WERI-Rb-1 (cell line): ENCODE results near the gene PRKCH.

Experiments used
- DNase-seq: peaks from one replicate; pipeline ENCODE4 v3.0.0-alpha.2; 2020
- H3K27ac ChIP-seq: fragments of 250-450 bp; sonication (Bioruptor Pico); 2 replicates; pipeline ENCODE4 v1.5.1; 2020; ENCODE audit warnings: mild to moderate bottlenecking, moderate library complexity
- H3K27me3 ChIP-seq: fragments of 250-450 bp; sonication (Bioruptor Pico); 2 replicates; pipeline ENCODE4 v1.5.1; 2021; ENCODE audit warnings: mild to moderate bottlenecking, low read depth, moderate library complexity; ENCODE audit not compliant: insufficient read depth, severe bottlenecking
- H3K36me3 ChIP-seq: fragments of 250-450 bp; sonication (Bioruptor Pico); 2 replicates; pipeline ENCODE4 v1.5.1; 2020; ENCODE audit warnings: mild to moderate bottlenecking, moderate library complexity
- H3K4me3 ChIP-seq: 2 replicates; pipeline ENCODE4 v1.5.1; 2011; ENCODE audit warnings: low read depth, mild to moderate bottlenecking, control low read depth, low read length
- H3K9me3 ChIP-seq: fragments of 250-450 bp; sonication (Bioruptor Pico); 2 replicates; pipeline ENCODE4 v1.5.1; 2021; ENCODE audit warnings: mild to moderate bottlenecking, moderate library complexity; ENCODE audit not compliant: severe bottlenecking
- TF ChIP-seq, protein P1 (sequence below): IDR thresholded peaks from 2 replicates; pipeline ENCODE4 v1.5.1; 2011; ENCODE audit warnings: low read depth, mild to moderate bottlenecking, control low read depth, inconsistent platforms, low read length

Gene PRKCH

DNA sequence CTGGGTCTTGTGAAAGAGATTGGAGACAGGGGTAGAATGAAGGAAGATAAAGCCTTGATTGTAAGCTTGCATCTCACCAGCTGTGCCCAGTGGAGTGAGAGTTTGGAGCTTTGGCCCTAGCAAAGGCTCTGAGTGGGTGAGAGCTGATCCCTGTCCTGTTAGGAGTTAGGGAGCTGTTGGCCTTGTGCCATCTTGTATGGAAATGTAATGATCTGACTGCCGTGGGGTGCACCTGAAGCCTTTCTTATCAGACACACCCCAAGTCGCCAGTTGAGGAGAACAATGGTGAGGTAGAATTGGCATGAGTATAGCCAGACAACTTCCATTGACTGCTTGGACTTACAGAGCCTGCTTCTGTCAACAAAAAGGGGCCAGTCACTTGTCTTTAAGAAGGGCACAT lies 130.1 kb downstream of the PRKCH start:
- H3K27me3 ChIP-seq = no peaks in the 10 kb centered on the region
- TF ChIP-seq, protein P1, sequence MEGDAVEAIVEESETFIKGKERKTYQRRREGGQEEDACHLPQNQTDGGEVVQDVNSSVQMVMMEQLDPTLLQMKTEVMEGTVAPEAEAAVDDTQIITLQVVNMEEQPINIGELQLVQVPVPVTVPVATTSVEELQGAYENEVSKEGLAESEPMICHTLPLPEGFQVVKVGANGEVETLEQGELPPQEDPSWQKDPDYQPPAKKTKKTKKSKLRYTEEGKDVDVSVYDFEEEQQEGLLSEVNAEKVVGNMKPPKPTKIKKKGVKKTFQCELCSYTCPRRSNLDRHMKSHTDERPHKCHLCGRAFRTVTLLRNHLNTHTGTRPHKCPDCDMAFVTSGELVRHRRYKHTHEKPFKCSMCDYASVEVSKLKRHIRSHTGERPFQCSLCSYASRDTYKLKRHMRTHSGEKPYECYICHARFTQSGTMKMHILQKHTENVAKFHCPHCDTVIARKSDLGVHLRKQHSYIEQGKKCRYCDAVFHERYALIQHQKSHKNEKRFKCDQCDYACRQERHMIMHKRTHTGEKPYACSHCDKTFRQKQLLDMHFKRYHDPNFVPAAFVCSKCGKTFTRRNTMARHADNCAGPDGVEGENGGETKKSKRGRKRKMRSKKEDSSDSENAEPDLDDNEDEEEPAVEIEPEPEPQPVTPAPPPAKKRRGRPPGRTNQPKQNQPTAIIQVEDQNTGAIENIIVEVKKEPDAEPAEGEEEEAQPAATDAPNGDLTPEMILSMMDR = no peak

DNA sequence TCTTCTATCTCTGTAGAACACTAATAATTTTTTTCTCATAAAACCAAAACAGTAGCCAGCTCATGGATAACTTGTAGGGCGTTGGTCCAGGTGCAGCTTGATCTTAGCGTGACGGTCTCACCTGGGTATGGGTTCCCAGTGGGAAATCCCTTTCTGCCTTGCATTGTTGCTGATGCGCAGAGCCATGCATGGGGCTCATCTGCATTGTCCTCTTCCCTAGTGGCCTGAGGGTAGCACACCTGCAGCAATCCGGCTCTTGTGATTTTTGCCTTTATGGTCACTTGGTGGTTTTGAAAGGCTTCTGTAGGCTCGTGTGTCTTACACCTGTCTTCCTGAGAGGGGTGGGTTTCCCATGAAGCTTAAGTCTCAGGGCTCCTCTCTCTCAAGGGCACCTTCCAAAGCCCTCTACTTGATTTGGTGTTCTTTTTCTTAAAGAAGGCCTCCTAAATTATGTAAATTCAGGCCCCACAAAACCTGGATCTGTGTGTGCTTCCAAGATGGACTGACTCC lies 130.6 kb downstream of the PRKCH start:
- no peak overlapping the region for H3K4me3 ChIP-seq
- H3K27ac ChIP-seq = no peak overlapping the region
- H3K27me3 ChIP-seq = no peaks in the 10 kb centered on the region
- H3K36me3 ChIP-seq = no peaks in the 10 kb centered on the region
- no peaks in the 10 kb centered on the region for H3K9me3 ChIP-seq
- no peak for DNase-seq
- TF ChIP-seq, protein P1 = no peak

More for the DNA sequence above, 130.1 kb downstream of the PRKCH start:
- Histone ChIP-seq H3K36me3 (no peaks in the 10 kb centered on the region), H3K9me3 (no peaks in the 10 kb centered on the region), H3K4me3 (no peak overlapping the region), H3K27ac (no peak overlapping the region)
- DNase-seq = no peak

DNA sequence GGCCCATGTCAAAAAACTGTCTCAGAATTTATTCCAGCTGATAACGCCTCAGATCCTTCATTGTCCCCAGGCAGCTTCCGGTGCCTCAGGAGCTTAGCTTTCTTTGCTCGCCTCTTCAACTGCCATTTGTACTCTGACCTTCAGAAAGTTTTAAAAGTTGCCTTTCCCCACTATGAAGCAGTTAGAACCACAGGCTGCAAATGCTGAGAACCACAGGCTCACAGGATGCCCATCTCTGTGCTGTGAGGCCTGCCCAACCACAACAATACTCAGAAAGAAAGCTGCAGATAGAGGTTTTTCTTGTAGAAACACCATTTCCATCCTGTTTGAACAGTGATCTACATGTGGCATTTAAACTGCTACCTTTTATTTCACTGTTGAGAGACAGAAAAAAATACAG lies 131.1 kb downstream of the PRKCH start:
- Histone ChIP-seq H3K9me3 (no peaks in the 10 kb centered on the region), H3K27ac (no peak overlapping the region), H3K27me3 (no peaks in the 10 kb centered on the region), H3K4me3 (no peak overlapping the region), H3K36me3 (no peaks in the 10 kb centered on the region)
- DNase-seq = no peak
- TF ChIP-seq, protein P1 = no peak

DNA sequence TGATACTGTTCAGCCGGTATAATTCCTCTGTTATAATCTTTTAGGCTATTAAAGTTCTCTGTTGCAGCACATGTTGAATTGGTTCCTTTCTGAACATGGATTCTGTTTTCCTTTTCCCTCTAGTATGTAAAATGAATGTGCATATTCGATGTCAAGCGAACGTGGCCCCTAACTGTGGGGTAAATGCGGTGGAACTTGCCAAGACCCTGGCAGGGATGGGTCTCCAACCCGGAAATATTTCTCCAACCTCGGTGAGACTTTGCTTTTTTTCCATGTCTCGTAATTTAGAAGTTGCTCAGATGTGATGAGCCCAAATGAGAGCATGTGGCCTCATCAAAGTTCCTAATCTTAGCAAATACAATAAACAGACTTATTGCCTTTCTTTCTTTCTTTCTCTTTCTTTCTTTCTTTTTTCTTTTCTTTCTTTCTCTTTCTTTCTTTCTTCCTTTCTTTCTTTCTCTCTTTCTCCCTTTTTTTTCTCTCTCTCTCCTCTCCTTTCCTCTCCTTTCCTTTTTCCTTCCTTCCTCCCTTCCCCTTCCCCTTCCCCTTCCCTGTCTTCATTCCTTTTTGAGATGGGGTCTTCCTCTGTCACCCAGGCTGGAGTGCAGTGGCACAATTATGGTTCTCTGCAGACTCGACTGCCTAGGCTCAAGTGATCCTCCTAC lies 131.9 kb downstream of the PRKCH start:
- Histone ChIP-seq H3K27me3 (no peaks in the 10 kb centered on the region), H3K27ac (no peak overlapping the region), H3K36me3 (no peaks in the 10 kb centered on the region), H3K9me3 (no peaks in the 10 kb centered on the region), H3K4me3 (no peak overlapping the region)
- no peak for DNase-seq
- TF ChIP-seq, protein P1 = no peak

DNA sequence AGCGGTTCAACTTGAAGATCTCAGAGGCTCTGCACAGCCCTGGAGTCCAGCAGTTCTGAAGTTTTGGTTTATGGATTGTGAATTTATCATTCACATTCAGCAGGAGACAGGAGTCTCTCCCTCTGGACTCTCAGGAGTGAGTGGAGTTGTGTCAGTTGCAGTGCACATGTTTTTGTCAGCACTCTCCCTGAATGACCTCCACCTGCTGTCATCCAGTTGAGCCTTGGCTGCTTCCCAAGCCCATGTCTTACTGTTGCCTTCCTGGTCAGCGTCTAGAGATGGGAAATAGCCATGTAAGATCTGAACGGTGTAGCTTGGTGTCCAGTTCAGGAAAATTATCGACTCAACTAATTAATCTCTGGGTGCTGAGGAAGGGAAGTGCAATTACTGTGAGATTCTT lies 133.2 kb downstream of the PRKCH start:
- Histone ChIP-seq H3K27ac (no peak overlapping the region), H3K9me3 (no peaks in the 10 kb centered on the region), H3K4me3 (no peak overlapping the region), H3K36me3 (no peaks in the 10 kb centered on the region), H3K27me3 (no peaks in the 10 kb centered on the region)
- DNase-seq = no peak
- TF ChIP-seq, protein P1 = no peak

DNA sequence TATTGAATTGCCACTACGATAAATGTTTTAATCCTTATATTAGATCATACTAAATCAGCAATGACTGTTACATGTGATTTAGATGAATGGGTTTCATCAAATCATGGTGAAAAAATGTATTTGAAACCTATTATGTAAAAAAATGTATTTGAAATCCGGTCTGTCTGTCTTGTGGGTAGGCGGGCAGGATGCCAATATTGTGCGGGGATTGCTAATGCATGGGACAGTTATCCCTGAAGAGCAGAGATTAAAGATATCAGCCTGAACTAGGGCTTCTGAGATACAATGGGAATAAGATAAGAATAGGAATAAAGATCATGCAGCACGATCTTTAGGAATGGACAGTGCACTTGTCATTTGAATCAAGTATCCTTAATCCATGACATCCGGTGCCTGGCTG lies 134.0 kb downstream of the PRKCH start:
- TF ChIP-seq, protein P1 = no peak

More for the DNA sequence above, 134.0 kb downstream of the PRKCH start:
- Histone ChIP-seq H3K9me3 (no peaks in the 10 kb centered on the region), H3K27me3 (no peaks in the 10 kb centered on the region), H3K27ac (no peak overlapping the region), H3K4me3 (no peak overlapping the region), H3K36me3 (no peaks in the 10 kb centered on the region)
- no peak for DNase-seq
